Muscle of leg (tissue), 11 donors: ENCODE data around the gene DSTYK. TPM values are rescaled to one million over a fixed set of nuclear protein-coding genes. Genes with fewer than 3 reads are reported as not detected.

ENCODE experiments used
- DNase-seq: peaks from one replicate; pipeline ENCODE4 v3.0.0; 2013
- H3K27ac ChIP-seq: one replicate; pipeline ENCODE4 v1.5.1; 2013; ENCODE audit warnings: mild to moderate bottlenecking, low read length, control low read depth
- H3K27me3 ChIP-seq: one replicate; pipeline ENCODE4 v1.6.1; 2013; ENCODE audit warnings: low read length; ENCODE audit not compliant: control insufficient read depth, insufficient read depth
- H3K36me3 ChIP-seq: one replicate; pipeline ENCODE4 v1.6.1; 2013; ENCODE audit warnings: low read length; ENCODE audit not compliant: control insufficient read depth, insufficient read depth
- H3K4me1 ChIP-seq: one replicate; pipeline ENCODE4 v1.6.1; 2013; ENCODE audit warnings: low read length; ENCODE audit not compliant: control insufficient read depth, insufficient read depth
- H3K4me3 ChIP-seq: one replicate; pipeline ENCODE4 v1.5.1; 2013; ENCODE audit warnings: low read length, control low read depth
- H3K9me3 ChIP-seq: replicated peaks from 2 replicates; pipeline ENCODE4 v1.6.1; 2013; ENCODE audit warnings: low read depth, low read length; ENCODE audit not compliant: control insufficient read depth
- WGBS: methylation state at CpG from one replicate; pipeline ENCODE4 v1.1.5; 2013; ENCODE audit warnings: missing lambda C conversion rate; ENCODE audit not compliant: insufficient coverage; 5-methylcytosine and 5-hydroxymethylcytosine counted together
- polyA plus RNA-seq, 8 donors: library from polyadenylated mRNA; unstranded; fragments of 120-200 nt; gene quantifications; one replicate each; pipeline versions ENCODE4 v1.2.1 to v1.2.3, GENCODE V29; 2013; ENCODE audit warnings: inconsistent platforms in 1 of 8, low replicate concordance in 1 of 8; ENCODE audit not compliant: insufficient read length in 8 of 8, insufficient read depth in 1 of 8
- total RNA-seq: library from RNA; stranded (reverse); fragments of 120-200 nt; gene quantifications from one replicate; pipeline ENCODE4 v1.2.4, GENCODE V29; 2013

Gene DSTYK
- total and polyA plus RNA-seq, 9 donors: 6.0 to 9.4 (median 7.1) TPM

GRCh38 chr1:205251576-205251975 lies 40.1 kb upstream of the DSTYK start:
- Histone ChIP-seq H3K27ac (no peak overlapping the region), H3K9me3 (no peaks in the 10 kb centered on the region), H3K27me3 (no peaks in the 10 kb centered on the region), H3K4me3 (no peak overlapping the region), H3K36me3 (no peaks in the 10 kb centered on the region), H3K4me1 (peaks cover 63% of the 10 kb centered on the region)
- no peak for DNase-seq
- WGBS: 66% methylated on average over 2 of the region's 5 CpGs

- H3K4me1 ChIP-seq: peaks cover 63% of the 10 kb centered on the region
- no peak overlapping the region for H3K27ac ChIP-seq
- WGBS: 20% methylated on average over 2 of the region's 6 CpGs
- DNase-seq: no peak
- no peaks in the 10 kb centered on the region for H3K9me3 ChIP-seq
- no peaks in the 10 kb centered on the region for H3K36me3 ChIP-seq
- H3K27me3 ChIP-seq: no peaks in the 10 kb centered on the region
- no peak overlapping the region for H3K4me3 ChIP-seq
These were observed 39.2 kb upstream of the DSTYK start for GRCh38 chr1:205250699-205251098.

- no peaks in the 10 kb centered on the region for H3K36me3 ChIP-seq
- no peak overlapping the region for H3K4me3 ChIP-seq
- no peaks in the 10 kb centered on the region for H3K27me3 ChIP-seq
- no peaks in the 10 kb centered on the region for H3K9me3 ChIP-seq
- DNase-seq: no peak
- peak overlapping the region; percentile 2 for H3K27ac ChIP-seq
- peaks cover 62% of the 10 kb centered on the region for H3K4me1 ChIP-seq
- WGBS: 58% methylated on average over 3 of the region's 4 CpGs
These were observed 38.1 kb upstream of the DSTYK start for GRCh38 chr1:205249651-205250050.

- Histone ChIP-seq H3K27me3 (no peaks in the 10 kb centered on the region), H3K27ac (peak overlapping the region; percentile 44), H3K4me3 (no peak overlapping the region), H3K4me1 (peaks cover 68% of the 10 kb centered on the region), H3K9me3 (no peaks in the 10 kb centered on the region), H3K36me3 (no peaks in the 10 kb centered on the region)
- 30% methylated on average over 6 of the region's 11 CpGs for WGBS
- DNase-seq: peak; percentile 63
These were observed 37.5 kb upstream of the DSTYK start for GRCh38 chr1:205248793-205249601.

- DNase-seq: peak; percentile 83
- Histone ChIP-seq H3K9me3 (no peaks in the 10 kb centered on the region), H3K4me1 (peaks cover 78% of the 10 kb centered on the region), H3K27me3 (no peaks in the 10 kb centered on the region), H3K27ac (peak overlapping the region; percentile 82), H3K4me3 (no peak overlapping the region), H3K36me3 (no peaks in the 10 kb centered on the region)
- WGBS: 54% methylated on average over 4 of the region's 9 CpGs
These were observed 35.8 kb upstream of the DSTYK start for GRCh38 chr1:205247130-205247921.

GRCh38 chr1:205246351-205247119 lies 35.0 kb upstream of the DSTYK start:
- Histone ChIP-seq H3K4me1 (peaks cover 78% of the 10 kb centered on the region), H3K36me3 (no peaks in the 10 kb centered on the region), H3K27ac (peak overlapping the region; percentile 82), H3K4me3 (no peak overlapping the region), H3K27me3 (no peaks in the 10 kb centered on the region), H3K9me3 (no peaks in the 10 kb centered on the region)
- whole genome bisulfite sequencing: 67% methylated on average over 7 of the region's 10 CpGs
- no peak for DNase-seq

GRCh38 chr1:205245096-205245495 lies 33.6 kb upstream of the DSTYK start:
- Histone ChIP-seq H3K27me3 (no peaks in the 10 kb centered on the region), H3K4me3 (no peak overlapping the region), H3K4me1 (peaks cover 76% of the 10 kb centered on the region), H3K36me3 (no peaks in the 10 kb centered on the region), H3K27ac (no peak overlapping the region), H3K9me3 (no peaks in the 10 kb centered on the region)
- WGBS: 81% methylated on average over 5 of the region's 7 CpGs
- DNase-seq: no peak

GRCh38 chr1:205244384-205244783 lies 32.9 kb upstream of the DSTYK start:
- DNase-seq: no peak
- H3K27me3 ChIP-seq: no peaks in the 10 kb centered on the region
- H3K9me3 ChIP-seq: no peaks in the 10 kb centered on the region
- H3K27ac ChIP-seq: no peak overlapping the region
- no peak overlapping the region for H3K4me3 ChIP-seq
- WGBS: 63% methylated on average over 3 of the region's 4 CpGs
- peaks cover 70% of the 10 kb centered on the region for H3K4me1 ChIP-seq
- no peaks in the 10 kb centered on the region for H3K36me3 ChIP-seq

GRCh38 chr1:205243350-205244191 lies 32.1 kb upstream of the DSTYK start:
- H3K4me3 ChIP-seq: no peak overlapping the region
- H3K36me3 ChIP-seq: no peaks in the 10 kb centered on the region
- no peaks in the 10 kb centered on the region for H3K27me3 ChIP-seq
- peaks cover 70% of the 10 kb centered on the region for H3K4me1 ChIP-seq
- no peak overlapping the region for H3K27ac ChIP-seq
- no peak for DNase-seq
- 80% methylated on average over 6 of the region's 8 CpGs for WGBS
- no peaks in the 10 kb centered on the region for H3K9me3 ChIP-seq
